IgD-negative memory B cell (primary cell): ENCODE measurements around the gene SUPT5H. TPM values are rescaled to one million over a fixed set of nuclear protein-coding genes. Genes with fewer than 3 reads are reported as not detected.

Experiments
- H3K27ac Mint-ChIP-seq, 3 donors: one replicate each; pipeline ENCODE4 v1.8.0; 2020 to 2022; ENCODE audit warnings: mild to moderate bottlenecking in 3 of 3, mixed read lengths in 3 of 3, moderate library complexity in 1 of 3
- H3K27me3 Mint-ChIP-seq: one replicate; pipeline ENCODE4 v1.8.0; 2021; ENCODE audit warnings: mixed read lengths
- H3K36me3 Mint-ChIP-seq: one replicate; pipeline ENCODE4 v1.8.0; 2020; ENCODE audit warnings: mild to moderate bottlenecking, mixed read lengths
- H3K4me1 Mint-ChIP-seq, 3 donors: one replicate each; pipeline ENCODE4 v1.8.0; 2020 to 2022; ENCODE audit warnings: mixed read lengths in 3 of 3, mild to moderate bottlenecking in 1 of 3
- H3K4me3 Mint-ChIP-seq, 4 donors: one replicate each; pipeline ENCODE4 v1.8.0; 2020 to 2022; ENCODE audit warnings: mild to moderate bottlenecking in 4 of 4, mixed read lengths in 4 of 4, moderate library complexity in 3 of 4
- H3K9me3 Mint-ChIP-seq, 3 donors: one replicate each; pipeline ENCODE4 v1.8.0; 2020 to 2021; ENCODE audit warnings: mixed read lengths in 3 of 3, mild to moderate bottlenecking in 1 of 3
- polyA plus RNA-seq: library from polyadenylated mRNA; unstranded; fragments of 300-500 nt; fragmentation: Illumina TruSeq; gene quantifications from one replicate; pipeline ENCODE4 v1.2.3, GENCODE V29; 2021

SUPT5H gene
- polyA plus RNA-seq, 1 donor from 2014 or later, result 111 TPM

DNA sequence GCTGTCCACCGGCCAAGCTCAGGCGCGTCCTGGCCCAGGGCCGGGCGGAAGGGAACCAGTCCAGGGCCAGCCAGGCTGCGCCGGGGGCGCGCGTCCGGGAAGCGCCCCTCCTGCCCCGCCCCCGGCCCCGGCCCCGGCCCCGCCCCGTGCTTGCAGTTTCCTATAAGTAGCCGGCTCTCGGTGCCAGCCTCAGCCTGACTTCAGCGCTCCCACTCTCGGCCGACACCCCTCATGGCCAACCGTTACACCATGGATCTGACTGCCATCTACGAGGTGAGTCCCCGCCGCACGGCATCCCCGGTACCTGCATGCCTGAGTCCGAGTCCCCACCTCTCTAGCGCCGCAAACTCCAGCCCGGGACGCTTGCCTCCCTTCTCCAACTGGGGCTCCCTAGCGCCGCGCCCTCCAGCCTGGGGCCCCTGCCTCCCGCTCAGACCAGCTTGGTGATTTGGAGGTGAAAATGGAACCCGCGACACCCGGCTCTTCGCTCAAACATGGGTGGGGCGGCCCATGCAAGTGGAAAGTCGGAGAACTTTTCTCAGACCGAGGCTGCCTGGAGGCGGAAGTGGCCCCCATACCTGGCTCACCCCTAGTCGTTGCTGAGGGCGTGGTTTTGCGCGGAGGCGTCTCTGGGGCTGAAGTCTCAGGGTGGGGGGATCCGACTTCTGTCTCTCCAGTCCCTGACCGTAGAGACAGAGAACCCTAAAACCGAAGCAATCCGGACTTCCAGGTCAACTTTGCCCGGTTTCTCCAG, 38.5 kb upstream of the SUPT5H start, which contains the start of gene ZFP36:
ZFP36 (plus strand) TSS at position 192 of the 754 bp plus-strand sequence; CDS start at position 250, 58 bp downstream.
- H3K4me1 Mint-ChIP-seq, result peaks cover 26 to 35% (median 33%) of the 10 kb centered on the region in 3 donors
- peak within 1 kb of the TSS; percentile 99 to 100 (median 100) for H3K27ac Mint-ChIP-seq
- H3K27me3 Mint-ChIP-seq, result no peaks in the 10 kb centered on the region
- no peaks in the 10 kb centered on the region for H3K9me3 Mint-ChIP-seq
- peaks cover 17% of the 10 kb centered on the region for H3K36me3 Mint-ChIP-seq
- H3K4me3 Mint-ChIP-seq, result peak within 1 kb of the TSS; percentile 95 to 99 (median 96)

DNA sequence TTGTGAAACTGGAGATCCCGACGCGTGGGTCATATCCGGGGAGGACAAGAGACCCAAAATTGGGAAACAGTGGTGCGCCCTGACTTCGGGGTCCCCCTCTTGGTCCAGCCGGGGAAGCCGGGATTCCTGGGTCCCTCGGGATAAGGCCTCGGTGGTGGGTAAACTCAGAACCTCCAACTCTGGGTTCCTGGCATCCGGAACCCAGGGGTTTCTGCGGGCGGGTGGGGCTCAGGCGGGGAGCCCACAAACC, 38.0 kb upstream of the SUPT5H start:
- peak overlapping the region; percentile 95 to 99 (median 96) for H3K4me3 Mint-ChIP-seq
- peaks cover 19% of the 10 kb centered on the region for H3K36me3 Mint-ChIP-seq
- H3K27ac Mint-ChIP-seq, result peak overlapping the region; percentile 99 to 100 (median 100)
- peaks cover 0 to 2% (median 0%) of the 10 kb centered on the region in 3 donors for H3K9me3 Mint-ChIP-seq
- H3K4me1 Mint-ChIP-seq, result peaks cover 28 to 34% (median 28%) of the 10 kb centered on the region in 3 donors
- peaks cover 2% of the 10 kb centered on the region for H3K27me3 Mint-ChIP-seq

DNA sequence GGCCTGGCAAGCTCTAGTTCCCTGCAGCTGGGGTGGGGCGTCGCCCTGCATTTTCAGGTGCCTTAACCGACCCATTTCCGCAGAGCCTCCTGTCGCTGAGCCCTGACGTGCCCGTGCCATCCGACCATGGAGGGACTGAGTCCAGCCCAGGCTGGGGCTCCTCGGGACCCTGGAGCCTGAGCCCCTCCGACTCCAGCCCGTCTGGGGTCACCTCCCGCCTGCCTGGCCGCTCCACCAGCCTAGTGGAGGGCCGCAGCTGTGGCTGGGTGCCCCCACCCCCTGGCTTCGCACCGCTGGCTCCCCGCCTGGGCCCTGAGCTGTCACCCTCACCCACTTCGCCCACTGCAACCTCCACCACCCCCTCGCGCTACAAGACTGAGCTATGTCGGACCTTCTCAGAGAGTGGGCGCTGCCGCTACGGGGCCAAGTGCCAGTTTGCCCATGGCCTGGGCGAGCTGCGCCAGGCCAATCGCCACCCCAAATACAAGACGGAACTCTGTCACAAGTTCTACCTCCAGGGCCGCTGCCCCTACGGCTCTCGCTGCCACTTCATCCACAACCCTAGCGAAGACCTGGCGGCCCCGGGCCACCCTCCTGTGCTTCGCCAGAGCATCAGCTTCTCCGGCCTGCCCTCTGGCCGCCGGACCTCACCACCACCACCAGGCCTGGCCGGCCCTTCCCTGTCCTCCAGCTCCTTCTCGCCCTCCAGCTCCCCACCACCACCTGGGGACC, 37.6 kb upstream of the SUPT5H start:
- Mint-ChIP-seq H3K9me3 (peaks cover 0 to 2% (median 0%) of the 10 kb centered on the region in 3 donors), H3K4me3 (peak overlapping the region; percentile 95 to 99 (median 96)), H3K36me3 (peaks cover 19% of the 10 kb centered on the region), H3K27ac (peak overlapping the region; percentile 99 to 100 (median 100)), H3K27me3 (peaks cover 2% of the 10 kb centered on the region), H3K4me1 (peaks cover 28 to 34% (median 29%) of the 10 kb centered on the region in 3 donors)

DNA sequence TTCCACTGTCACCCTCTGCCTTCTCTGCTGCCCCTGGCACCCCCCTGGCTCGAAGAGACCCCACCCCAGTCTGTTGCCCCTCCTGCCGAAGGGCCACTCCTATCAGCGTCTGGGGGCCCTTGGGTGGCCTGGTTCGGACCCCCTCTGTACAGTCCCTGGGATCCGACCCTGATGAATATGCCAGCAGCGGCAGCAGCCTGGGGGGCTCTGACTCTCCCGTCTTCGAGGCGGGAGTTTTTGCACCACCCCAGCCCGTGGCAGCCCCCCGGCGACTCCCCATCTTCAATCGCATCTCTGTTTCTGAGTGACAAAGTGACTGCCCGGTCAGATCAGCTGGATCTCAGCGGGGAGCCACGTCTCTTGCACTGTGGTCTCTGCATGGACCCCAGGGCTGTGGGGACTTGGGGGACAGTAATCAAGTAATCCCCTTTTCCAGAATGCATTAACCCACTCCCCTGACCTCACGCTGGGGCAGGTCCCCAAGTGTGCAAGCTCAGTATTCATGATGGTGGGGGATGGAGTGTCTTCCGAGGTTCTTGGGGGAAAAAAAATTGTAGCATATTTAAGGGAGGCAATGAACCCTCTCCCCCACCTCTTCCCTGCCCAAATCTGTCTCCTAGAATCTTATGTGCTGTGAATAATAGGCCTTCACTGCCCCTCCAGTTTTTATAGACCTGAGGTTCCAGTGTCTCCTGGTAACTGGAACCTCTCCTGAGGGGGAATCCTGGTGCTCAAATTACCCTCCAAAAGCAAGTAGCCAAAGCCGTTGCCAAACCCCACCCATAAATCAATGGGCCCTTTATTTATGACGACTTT, 36.8 kb upstream of the SUPT5H start:
- Mint-ChIP-seq H3K27ac (peak overlapping the region; percentile 99 to 100 (median 100)), H3K36me3 (peaks cover 19% of the 10 kb centered on the region)

DNA sequence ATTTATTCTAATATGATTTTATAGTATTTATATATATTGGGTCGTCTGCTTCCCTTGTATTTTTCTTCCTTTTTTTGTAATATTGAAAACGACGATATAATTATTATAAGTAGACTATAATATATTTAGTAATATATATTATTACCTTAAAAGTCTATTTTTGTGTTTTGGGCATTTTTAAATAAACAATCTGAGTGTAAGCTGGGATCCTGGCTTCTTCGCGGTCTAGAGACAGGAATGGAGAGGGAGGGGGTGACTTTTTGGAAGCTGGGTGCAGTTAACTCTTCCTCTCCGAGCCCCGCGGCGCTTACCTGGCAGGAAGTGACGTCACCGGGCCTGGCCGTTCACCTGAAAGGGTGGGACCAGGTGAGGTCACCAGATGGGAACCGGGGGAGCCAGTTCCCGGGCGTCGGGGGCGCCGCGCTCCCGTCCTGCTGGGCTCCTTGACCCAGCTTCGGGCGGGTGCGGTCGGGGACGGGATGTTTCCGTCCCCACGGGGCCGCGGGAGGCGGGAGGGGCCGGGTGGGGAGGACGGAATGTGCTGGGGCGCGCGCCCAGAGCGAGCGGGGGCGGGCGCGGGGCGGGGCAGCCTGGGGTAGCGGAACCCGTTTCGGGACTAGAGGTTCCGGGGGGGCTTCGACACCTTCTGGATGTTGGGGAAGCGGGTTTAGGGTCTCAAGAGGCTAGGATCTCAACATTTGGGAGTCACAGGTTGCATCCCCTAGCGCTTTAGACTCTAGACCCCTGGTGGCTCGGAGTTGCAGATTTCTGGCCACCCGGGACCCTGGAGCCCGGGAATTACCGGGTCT, 36.0 kb upstream of the SUPT5H start:
- Mint-ChIP-seq H3K36me3 (peaks cover 19% of the 10 kb centered on the region), H3K4me3 (peak overlapping the region; percentile 96 to 99 (median 97)), H3K9me3 (peaks cover 0 to 2% (median 0%) of the 10 kb centered on the region in 3 donors), H3K27me3 (peaks cover 2% of the 10 kb centered on the region), H3K27ac (peak overlapping the region; percentile 100), H3K4me1 (peaks cover 26 to 33% (median 32%) of the 10 kb centered on the region in 3 donors)

More for the DNA sequence above, 36.8 kb upstream of the SUPT5H start:
- peak overlapping the region; percentile 95 to 99 (median 96) for H3K4me3 Mint-ChIP-seq
- peaks cover 0 to 2% (median 0%) of the 10 kb centered on the region in 3 donors for H3K9me3 Mint-ChIP-seq
- peaks cover 2% of the 10 kb centered on the region for H3K27me3 Mint-ChIP-seq
- peaks cover 29 to 35% (median 29%) of the 10 kb centered on the region in 3 donors for H3K4me1 Mint-ChIP-seq

DNA sequence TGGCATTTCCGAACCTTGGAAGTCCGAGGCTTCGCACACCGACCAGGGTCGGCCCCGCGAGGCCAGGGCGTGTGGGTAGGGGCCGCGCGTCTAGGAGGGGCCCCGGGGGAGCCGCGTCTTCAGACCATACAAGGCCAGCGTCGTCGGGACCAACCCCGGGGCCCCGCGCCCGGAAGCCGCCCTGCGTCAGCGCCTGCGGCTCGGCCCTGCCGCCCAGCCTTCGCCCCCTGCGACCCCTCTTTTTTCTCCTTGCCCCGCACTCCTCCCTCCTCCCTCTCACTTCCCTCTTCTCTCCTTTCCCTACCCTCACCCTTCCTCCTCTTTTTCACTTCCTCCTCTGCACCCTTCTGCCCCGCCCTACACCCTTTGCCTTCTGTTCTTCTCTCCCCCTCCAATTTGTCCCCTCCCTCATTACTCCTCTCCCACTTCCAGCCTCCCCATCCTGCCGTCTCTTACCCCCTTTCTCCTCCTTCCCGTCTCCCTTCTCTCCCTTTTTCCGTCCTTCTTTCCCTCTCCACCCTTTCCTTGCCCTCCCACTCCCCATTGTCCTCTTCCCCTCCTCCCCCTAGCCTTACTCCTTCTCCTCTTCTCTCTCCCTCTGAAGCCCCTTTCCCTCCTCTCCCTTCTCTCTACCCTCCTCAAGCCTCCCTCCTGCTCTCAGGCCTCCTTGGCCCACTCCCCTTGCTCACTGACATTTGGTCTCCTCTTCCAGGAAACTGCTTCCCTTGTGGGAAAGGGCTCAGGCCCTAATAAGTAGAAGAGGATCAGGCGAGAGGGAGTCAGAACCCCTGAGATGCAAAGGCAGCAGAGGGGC, 35.2 kb upstream of the SUPT5H start:
- peaks cover 26 to 30% (median 29%) of the 10 kb centered on the region in 3 donors for H3K4me1 Mint-ChIP-seq
- H3K27me3 Mint-ChIP-seq, result peaks cover 2% of the 10 kb centered on the region
- H3K4me3 Mint-ChIP-seq, result peak overlapping the region; percentile 94 to 97 (median 96)
- peak overlapping the region; percentile 100 for H3K27ac Mint-ChIP-seq
- peaks cover 0 to 2% (median 0%) of the 10 kb centered on the region in 3 donors for H3K9me3 Mint-ChIP-seq
- peaks cover 19% of the 10 kb centered on the region for H3K36me3 Mint-ChIP-seq

DNA sequence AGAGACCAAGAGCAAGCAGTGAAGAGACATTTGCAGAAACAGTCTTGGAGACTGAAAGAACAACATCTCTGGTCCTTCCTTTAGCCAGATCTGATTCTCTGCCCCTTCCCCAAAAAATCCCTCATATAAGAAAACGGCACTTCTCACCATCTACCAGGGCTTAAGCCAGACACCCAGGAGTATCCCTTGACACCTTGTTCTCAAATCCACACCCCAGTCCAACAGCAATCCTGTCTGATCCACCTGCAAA, 34.6 kb upstream of the SUPT5H start:
- Mint-ChIP-seq H3K4me3 (peak overlapping the region; percentile 94 to 97 (median 96)), H3K9me3 (peaks cover 0 to 2% (median 0%) of the 10 kb centered on the region in 3 donors), H3K27me3 (peaks cover 2% of the 10 kb centered on the region), H3K27ac (peak overlapping the region; percentile 100), H3K4me1 (peaks cover 23 to 27% (median 26%) of the 10 kb centered on the region in 3 donors), H3K36me3 (peaks cover 19% of the 10 kb centered on the region)

DNA sequence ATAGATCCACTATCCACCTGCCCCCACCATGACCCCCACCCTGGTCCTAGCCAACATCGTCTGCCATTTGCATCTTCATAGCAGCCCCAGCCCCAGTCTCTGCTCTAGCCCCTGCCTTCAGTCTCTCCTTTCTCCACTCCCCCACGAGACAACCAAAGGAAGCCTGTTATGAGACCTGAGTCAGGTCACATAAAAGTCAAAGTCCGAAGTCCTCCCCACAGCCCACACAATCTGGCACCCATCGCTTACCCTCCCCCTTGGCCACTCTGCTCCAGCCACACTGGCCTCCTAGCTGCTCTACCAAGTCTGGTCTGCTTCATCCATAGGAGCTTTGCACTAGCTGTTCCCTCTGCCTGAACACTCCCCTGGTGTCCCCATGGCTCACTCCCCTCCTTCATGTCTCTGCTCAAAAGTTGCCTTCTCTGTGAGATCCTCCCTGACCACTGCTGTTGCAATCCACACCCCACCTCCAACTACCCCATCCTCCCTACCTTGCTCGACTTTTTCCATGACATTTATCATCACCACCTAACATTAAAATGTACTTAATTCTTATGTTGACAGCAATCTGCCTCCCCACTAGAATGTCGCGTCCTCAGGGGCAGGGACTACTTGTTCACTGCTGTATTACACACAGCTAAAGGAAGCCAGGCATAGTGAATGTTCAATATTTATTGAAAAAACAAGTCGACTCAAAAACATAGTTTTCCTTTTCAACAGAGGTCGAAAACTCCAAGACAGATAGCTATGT, 34.1 kb upstream of the SUPT5H start:
- Mint-ChIP-seq H3K27ac (peak overlapping the region; percentile 100), H3K9me3 (peaks cover 0 to 2% (median 0%) of the 10 kb centered on the region in 3 donors)

DNA sequence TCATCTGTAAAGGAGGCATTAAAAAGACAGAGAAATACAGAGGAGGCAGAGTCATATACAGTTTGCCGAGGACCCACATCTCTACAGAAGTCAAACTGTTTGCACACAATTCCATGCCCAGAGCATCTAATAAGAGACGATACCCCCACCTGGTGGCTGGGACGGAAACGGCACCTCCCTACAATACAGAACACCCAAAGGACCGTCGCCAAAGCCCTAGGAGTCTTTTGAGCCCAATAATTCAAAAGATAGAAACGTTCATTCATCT, 33.6 kb upstream of the SUPT5H start:
- H3K4me1 Mint-ChIP-seq, result peaks cover 23 to 25% (median 23%) of the 10 kb centered on the region in 3 donors
- peaks cover 2% of the 10 kb centered on the region for H3K27me3 Mint-ChIP-seq
- peaks cover 0 to 2% (median 0%) of the 10 kb centered on the region in 3 donors for H3K9me3 Mint-ChIP-seq
- peaks cover 19% of the 10 kb centered on the region for H3K36me3 Mint-ChIP-seq
- H3K4me3 Mint-ChIP-seq, result peak overlapping the region; percentile 94 to 97 (median 96)
- H3K27ac Mint-ChIP-seq, result peak overlapping the region; percentile 100

More for the DNA sequence above, 34.1 kb upstream of the SUPT5H start:
- peaks cover 19% of the 10 kb centered on the region for H3K36me3 Mint-ChIP-seq
- H3K4me3 Mint-ChIP-seq, result peak overlapping the region; percentile 94 to 97 (median 96)
- H3K27me3 Mint-ChIP-seq, result peaks cover 2% of the 10 kb centered on the region
- H3K4me1 Mint-ChIP-seq, result peaks cover 23 to 25% (median 24%) of the 10 kb centered on the region in 3 donors

DNA sequence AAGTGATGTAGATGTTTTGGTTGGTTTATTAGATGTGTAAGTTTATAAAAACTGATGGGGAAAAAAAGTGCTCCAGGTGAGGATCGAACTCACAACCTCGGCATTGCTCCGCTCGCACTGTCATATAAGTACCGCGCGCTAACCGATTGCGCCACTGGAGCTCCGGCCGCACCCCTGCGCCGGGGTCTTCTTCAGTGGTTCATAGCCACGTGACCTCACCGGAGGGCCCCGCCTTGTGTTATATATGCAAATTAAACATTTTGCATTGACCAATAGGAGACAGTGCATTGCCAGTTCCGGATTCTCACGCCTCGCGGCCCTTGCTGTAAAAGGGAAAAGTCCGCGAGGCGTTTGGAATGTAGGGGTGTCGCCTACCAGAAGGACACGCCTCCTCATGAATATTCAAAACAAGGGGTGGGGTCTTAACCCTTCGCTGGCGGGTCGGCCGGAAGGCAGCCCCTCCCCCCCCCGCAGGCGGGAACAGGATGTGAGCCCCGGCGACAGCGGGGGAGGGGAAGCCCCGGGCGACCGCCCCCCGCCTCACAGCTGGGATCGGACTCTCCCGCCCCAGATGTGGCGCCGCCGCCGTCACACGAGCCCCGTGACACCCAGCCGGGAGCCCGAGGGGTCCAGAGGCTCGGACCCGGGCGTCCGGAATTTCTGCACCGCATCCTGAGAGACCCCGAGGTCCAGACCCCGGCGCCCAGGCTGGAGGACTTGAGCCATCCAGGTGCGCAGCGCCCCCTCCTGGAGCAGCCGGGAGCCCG, 33.1 kb upstream of the SUPT5H start, which contains the start of gene PLEKHG2:
PLEKHG2 (plus strand) TSS at position 570 of the 767 bp plus-strand sequence. CDS start 1,418 bp downstream, outside the sequence.
- Mint-ChIP-seq H3K4me1 (peaks cover 23 to 25% (median 24%) of the 10 kb centered on the region in 3 donors), H3K36me3 (peaks cover 15% of the 10 kb centered on the region), H3K9me3 (peaks cover 0 to 2% (median 0%) of the 10 kb centered on the region in 3 donors), H3K4me3 (peak within 1 kb of the TSS; percentile 94 to 97 (median 96)), H3K27ac (peak within 1 kb of the TSS; percentile 100), H3K27me3 (peaks cover 2% of the 10 kb centered on the region)

DNA sequence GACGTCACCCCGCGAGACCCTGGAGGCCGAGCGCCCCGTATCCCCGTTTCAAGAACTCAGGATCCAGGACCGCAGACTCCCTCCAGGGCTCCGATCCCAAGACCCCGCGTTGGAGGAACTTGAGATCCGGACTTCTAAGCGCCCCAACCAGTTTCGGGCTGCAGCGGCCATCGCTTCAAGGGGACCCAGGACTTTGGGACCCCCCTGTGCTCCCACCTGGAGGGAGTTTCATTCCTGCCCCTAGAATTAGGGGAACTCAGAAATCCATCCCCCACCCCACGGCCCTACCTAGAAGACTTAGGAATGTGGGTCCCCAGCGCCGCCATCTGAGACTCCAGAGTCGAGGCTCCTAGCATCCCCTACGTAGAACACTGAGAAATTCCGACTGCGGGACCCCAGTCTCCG, 32.5 kb upstream of the SUPT5H start:
- Mint-ChIP-seq H3K36me3 (peaks cover 14% of the 10 kb centered on the region), H3K27me3 (peaks cover 2% of the 10 kb centered on the region), H3K4me3 (peak overlapping the region; percentile 94 to 97 (median 96)), H3K4me1 (peaks cover 23 to 26% (median 25%) of the 10 kb centered on the region in 3 donors), H3K27ac (peak overlapping the region; percentile 100), H3K9me3 (peaks cover 0 to 2% (median 0%) of the 10 kb centered on the region in 3 donors)

DNA sequence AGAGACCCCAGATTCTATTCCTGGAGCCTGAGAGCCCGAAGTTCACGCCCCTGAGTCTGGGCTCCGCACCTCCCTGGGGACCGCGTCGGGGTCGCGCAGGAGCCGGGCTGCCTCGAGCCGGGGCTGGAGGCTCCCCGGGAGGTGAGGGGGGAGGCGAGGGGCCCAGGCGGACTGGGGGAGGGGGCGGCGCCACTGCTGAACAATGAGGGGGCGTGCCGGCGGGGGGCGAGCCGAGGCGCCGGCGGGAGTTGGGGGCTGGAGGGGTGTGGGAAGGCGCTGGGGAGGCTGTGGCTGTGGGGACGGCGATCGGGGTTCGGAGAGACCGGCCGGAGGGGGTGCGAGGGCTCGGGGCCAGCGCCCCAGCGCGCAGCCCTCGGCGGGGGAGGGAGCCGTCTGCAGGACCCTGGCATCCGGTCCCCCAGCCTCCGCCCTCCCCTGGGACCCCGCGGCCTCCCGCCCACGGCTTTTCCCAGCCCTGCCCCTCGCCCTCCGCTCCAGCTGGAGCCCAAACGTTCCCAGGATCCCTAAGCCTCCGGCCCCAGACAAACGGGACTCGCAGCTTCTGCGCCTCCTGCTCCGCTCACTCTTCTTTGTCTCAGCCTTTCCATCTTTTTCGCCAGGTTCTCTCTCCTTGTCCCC, 32.0 kb upstream of the SUPT5H start:
- Mint-ChIP-seq H3K4me1 (peaks cover 23 to 26% (median 25%) of the 10 kb centered on the region in 3 donors), H3K27ac (peak overlapping the region; percentile 100), H3K4me3 (peak overlapping the region; percentile 94 to 97 (median 96)), H3K27me3 (peaks cover 2% of the 10 kb centered on the region), H3K36me3 (peaks cover 10% of the 10 kb centered on the region), H3K9me3 (peaks cover 0 to 2% (median 0%) of the 10 kb centered on the region in 3 donors)
